ENCODE data around the gene INHBB.

DNA sequence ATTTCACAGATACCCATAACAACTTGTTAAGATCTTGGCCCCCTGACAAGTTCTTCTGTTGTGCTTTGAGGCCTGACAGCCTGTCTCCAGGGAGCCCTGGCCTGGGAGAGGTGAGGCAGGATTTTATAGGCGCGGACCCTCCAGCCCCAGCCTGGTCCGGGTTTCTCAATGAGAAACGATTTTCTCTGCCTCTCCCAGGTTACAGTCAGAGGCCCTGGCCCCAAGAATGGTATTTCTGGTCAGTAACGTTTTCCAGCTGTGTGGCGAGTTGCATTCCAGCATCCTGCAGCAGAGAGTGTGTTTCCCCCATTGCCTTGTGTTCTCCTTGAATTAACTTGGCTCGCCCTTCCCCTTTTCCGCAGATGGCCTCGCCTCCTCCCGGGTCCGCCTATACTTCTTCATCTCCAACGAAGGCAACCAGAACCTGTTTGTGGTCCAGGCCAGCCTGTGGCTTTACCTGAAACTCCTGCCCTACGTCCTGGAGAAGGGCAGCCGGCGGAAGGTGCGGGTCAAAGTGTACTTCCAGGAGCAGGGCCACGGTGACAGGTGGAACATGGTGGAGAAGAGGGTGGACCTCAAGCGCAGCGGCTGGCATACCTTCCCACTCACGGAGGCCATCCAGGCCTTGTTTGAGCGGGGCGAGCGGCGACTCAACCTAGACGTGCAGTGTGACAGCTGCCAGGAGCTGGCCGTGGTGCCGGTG is 3.0 kb downstream of the INHBB start:
- TF ChIP-seq, protein P1, sequence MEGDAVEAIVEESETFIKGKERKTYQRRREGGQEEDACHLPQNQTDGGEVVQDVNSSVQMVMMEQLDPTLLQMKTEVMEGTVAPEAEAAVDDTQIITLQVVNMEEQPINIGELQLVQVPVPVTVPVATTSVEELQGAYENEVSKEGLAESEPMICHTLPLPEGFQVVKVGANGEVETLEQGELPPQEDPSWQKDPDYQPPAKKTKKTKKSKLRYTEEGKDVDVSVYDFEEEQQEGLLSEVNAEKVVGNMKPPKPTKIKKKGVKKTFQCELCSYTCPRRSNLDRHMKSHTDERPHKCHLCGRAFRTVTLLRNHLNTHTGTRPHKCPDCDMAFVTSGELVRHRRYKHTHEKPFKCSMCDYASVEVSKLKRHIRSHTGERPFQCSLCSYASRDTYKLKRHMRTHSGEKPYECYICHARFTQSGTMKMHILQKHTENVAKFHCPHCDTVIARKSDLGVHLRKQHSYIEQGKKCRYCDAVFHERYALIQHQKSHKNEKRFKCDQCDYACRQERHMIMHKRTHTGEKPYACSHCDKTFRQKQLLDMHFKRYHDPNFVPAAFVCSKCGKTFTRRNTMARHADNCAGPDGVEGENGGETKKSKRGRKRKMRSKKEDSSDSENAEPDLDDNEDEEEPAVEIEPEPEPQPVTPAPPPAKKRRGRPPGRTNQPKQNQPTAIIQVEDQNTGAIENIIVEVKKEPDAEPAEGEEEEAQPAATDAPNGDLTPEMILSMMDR (IDR thresholded peaks at IDR 0.05): no peak
- TF ChIP-seq EP300 (IDR thresholded peaks at IDR 0.05) (no peak), POLR2AphosphoS5 (IDR thresholded peaks at IDR 0.05) (no peak)
